HG02943 (cell line): ENCODE measurements around the gene HDGF.

ENCODE experiments used
- ATAC-seq: cut with Tn5 transposase; IDR thresholded peaks from one replicate; pipeline ENCODE4 v1.9.1; 2021; ENCODE audit warnings: mild to moderate bottlenecking, low read depth, moderate library complexity; ENCODE audit not compliant: unreplicated experiment

HDGF gene

GRCh38 chr1:156751451-156751756 lies at the start of gene HDGF:
Gene HDGF (minus strand): TSS chr1:156751675. CDS start chr1:156751429, 246 bp downstream.
- no peak for ATAC-seq

DNA sequence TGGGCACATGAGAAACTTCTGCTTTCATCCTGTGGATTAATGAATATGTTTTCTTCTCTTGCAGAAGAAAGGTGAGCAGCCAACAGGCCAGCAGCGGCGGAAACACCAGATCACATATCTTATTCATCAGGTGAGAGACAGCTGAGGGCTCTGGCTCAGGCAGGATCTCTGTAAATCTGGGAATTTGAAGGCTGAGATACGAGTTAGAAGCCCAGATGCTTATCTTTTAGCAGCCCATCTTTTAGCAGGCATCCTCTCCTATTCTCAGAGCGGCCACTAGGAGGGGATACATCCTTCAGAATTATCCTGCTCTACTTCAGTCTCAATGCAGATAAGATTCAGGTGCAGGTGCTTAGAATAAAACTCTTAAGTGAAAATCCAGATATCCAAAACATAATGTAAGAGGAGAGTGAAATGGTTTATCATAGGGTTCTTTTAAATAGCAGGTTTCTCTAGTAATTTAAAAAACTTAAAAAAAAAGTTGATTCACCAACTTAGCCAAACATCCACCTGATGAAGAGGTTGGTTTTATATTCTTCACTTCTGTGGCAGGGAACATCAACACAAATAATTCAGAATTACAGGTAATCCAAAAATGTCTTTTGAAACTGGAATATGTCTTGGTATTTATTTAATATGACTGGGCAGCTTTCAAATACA lies 45.9 kb upstream of the HDGF start:
- no peak for ATAC-seq

- no peak for ATAC-seq
These were observed 45.0 kb upstream of the HDGF start for GRCh38 chr1:156796340-156797097.

DNA sequence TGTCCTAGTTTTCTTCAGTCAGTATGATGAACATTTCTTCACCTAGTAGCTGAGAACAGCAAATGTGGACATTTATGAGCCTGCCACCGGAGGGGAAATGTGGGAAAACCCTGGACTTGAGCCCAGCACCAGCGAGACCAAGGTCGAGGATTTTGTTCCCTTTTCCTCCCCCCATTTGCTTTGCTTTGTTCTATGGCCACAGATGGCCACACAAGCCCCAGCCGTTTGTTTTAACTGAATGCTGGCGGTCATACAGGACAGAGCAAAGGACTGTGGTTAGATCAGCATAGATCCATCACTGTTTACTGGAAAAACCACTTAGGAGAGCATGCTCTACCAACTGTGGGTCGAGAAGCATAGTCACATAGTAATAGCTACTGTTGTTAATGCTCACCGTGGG lies 44.3 kb upstream of the HDGF start:
- ATAC-seq, result no peak

- no peak for ATAC-seq
These were observed 43.9 kb upstream of the HDGF start for GRCh38 chr1:156795374-156795733.

- no peak for ATAC-seq
These were observed 43.3 kb upstream of the HDGF start for GRCh38 chr1:156794506-156795373.

DNA sequence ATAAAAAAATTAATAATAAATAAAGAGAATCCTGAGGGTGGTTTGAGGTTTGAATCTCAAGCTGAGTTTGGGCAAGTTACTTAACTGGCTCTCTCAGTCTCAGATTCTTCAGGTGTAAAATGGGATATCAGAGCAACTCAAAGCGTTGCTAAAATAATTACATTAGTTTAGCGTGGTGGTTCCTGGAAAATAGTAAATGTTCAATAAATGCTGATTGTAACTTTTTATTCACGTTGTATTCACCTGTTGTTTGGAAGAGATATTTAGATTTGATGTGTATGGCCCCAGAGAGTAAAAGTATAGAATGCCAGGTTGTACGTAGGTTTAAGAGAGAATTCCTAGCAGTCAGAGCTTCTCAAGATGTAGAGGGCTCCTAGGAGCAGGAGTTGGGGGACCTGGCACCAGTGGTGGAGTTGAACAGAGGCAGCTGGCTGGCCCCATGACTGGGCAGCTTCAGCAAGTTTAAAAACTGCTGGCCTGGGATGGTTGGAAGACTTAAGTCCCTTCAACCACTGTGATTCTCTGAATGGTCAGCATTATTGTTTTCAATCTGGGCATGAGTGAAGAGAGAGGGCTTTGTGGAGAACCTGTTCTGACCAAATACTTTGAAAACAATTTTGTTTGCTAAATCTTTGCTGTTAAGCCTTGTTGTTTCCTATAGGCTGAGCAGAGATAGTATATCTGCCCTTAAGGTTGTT lies 38.3 kb upstream of the HDGF start:
- ATAC-seq, result no peak

- ATAC-seq, result no peak
These were observed 36.7 kb upstream of the HDGF start for GRCh38 chr1:156788136-156788535.

DNA sequence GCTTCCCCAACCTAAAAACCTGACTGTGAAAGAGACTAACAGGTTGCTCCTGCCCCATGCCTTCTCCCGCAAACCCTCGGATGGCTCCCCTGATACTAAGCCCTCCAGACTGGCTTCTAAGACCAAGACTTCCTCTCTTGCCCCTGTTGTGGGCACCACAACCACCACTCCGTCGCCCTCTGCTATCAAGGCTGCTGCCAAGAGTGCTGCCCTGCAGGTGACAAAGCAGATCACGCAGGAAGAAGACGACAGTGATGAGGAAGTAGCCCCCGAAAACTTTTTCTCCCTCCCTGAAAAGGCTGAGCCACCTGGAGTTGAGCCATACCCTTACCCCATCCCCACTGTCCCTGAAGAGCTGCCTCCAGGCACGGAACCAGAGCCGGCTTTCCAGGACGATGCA lies 35.2 kb upstream of the HDGF start:
- no peak for ATAC-seq

GRCh38 chr1:156785458-156785857 lies 34.0 kb upstream of the HDGF start:
- no peak for ATAC-seq

DNA sequence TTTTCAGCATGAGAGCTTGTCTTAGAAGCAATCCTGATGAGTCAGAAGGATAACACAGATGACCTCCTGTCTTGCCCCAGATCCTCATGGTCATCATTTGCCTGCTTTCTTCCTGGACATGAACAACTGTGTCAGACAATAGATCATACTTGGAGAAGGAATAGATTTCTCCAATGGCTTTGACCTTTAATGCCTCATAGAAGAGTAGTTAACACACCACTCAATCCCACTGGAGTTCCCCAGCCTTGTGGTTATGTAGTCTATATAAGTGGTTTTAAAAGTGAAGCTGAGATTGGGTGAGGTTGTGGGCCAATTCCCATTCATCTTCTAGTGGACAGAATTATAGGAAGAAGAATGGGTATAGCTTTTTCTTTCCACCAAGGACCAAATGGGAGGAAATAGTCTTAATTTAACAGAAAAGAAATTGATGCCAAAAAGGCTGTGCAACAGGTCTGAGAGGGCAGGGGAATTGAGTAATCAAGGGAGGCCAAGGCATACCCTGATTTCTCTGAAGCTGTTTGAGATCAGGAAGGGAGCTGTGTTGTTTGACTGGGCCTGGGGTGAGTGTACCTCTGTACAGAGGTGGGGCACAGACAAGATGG lies 30.2 kb upstream of the HDGF start:
- ATAC-seq, result no peak

GRCh38 chr1:156777573-156777972 lies 26.1 kb upstream of the HDGF start:
- no peak for ATAC-seq

GRCh38 chr1:156776942-156777341 lies 25.5 kb upstream of the HDGF start:
- ATAC-seq, result no peak

DNA sequence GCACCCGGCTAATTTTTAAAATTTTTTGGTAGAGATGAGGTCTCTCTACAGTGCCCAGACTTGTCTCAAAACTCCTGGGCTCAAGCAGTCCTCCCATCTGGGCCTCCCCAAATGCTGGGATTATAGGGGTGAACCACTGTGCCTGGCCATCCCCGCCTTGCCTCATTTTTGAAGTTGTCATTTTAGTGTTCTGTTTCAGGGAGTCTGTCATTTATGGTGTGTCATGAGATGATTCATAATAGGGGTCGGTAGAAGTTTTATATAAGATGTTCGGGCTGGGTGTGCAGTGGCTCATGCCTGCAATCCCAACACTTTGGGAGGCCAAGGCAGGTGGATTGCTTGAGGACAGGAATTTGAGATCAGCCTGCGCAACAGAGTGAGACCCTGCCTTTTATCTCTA lies 24.3 kb upstream of the HDGF start:
- no peak for ATAC-seq

GRCh38 chr1:156773607-156774006 lies 22.1 kb upstream of the HDGF start:
- ATAC-seq, result no peak

- no peak for ATAC-seq
These were observed 21.4 kb upstream of the HDGF start for GRCh38 chr1:156772728-156773497.

DNA sequence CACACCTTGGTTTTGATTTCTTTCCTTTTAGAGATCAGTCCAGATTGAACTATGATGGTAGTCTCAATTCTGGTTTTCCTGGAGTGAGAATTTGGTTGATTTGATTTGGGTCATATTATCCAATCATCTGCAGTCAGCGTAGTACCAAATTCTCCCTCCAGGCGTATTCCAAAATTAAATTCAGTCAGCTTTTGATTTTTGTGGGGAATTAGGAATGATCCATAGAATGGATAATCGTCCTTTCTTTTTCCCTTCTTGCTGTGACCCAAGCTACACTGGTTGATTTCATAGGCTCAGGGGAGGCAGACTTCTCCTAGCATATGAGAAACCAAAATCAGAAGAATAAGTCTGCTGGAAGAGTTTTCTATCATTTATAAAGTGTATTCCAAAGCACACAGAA lies 20.7 kb upstream of the HDGF start:
- no peak for ATAC-seq

- ATAC-seq, result no peak
These were observed 17.3 kb upstream of the HDGF start for GRCh38 chr1:156768610-156769295.

- no peak for ATAC-seq
These were observed 16.6 kb upstream of the HDGF start for GRCh38 chr1:156767879-156768604.
